K562 (cell line): ENCODE data around the gene DDHD1. TPM values are rescaled to one million over a fixed set of nuclear protein-coding genes. Genes with fewer than 3 reads are reported as not detected.

Experiments
- ATAC-seq: fragments of 200-7000 bp; cut with Tn5 transposase; 3 replicates; pipeline ENCODE4 v1.9.1; 2020; ENCODE audit warnings: moderate library complexity
- BruUV-seq: library from RNA; stranded (reverse); fragments of 400-500 nt; replicated peaks from 2 replicates; lab custom pipeline; 2021; lab: Mats Ljungman, UMichigan
- CTCF ChIA-PET: fragments of 300-600 bp; formaldehyde crosslinking; extraction: SDS; loops from one replicate; lab custom pipeline; 2021; ENCODE audit warnings: low intra/inter-chr PET ratio; lab: Yijun Ruan, JAX
- POLR2A ChIA-PET: fragments of 300-600, 350-650 bp; sonication (Branson Sonifier 250); formaldehyde crosslinking; extraction: SDS; loops from one replicate; lab custom pipeline; 2021; ENCODE audit warnings: antibody characterized with exemption, inconsistent platforms; lab: Yijun Ruan, JAX
- DNase-seq, 4 experiments: peaks; one replicate each; pipeline versions ENCODE4 v3.0.0 to v3.0.0-alpha.2; 2011 to 2018; ENCODE audit warnings: low spot score in 3 of 4, mixed read lengths in 3 of 4; ENCODE audit errors: extremely low read depth in 1 of 4
- FAIRE-seq: peaks from 2 replicates; lab custom pipeline; 2011; peaks lifted over from hg19 to GRCh38; lab: Jason Lieb, UNC
- H2AFZ ChIP-seq: 2 replicates; pipeline ENCODE4 v1.6.0; 2011; ENCODE audit warnings: low read depth, low read length, control low read depth, inconsistent platforms
- H3K27ac ChIP-seq: fragments of 200-600 bp; 3 replicates; pipeline ENCODE4 v1.8.0; 2011; ENCODE audit warnings: low read depth, mild to moderate bottlenecking, control low read depth, inconsistent platforms, low read length, moderate library complexity, mixed read lengths; ENCODE audit errors: extremely low read depth
- H3K27me3 ChIP-seq, 2 experiments: fragments of 300-600 bp in 1 of 2; 2 replicates in 1 of 2; 3 replicates in 1 of 2; pipeline versions ENCODE4 v1.6.0 to v1.8.0; 2011; ENCODE audit warnings: inconsistent platforms in 2 of 2, low read length in 2 of 2, mild to moderate bottlenecking in 1 of 2, mixed read lengths in 1 of 2, moderate library complexity in 1 of 2; ENCODE audit not compliant: control insufficient read depth in 2 of 2, insufficient read depth in 2 of 2
- H3K36me3 ChIP-seq: fragments of 300-600 bp; 3 replicates; pipeline ENCODE4 v1.8.0; 2011; ENCODE audit warnings: mild to moderate bottlenecking, low read length, inconsistent platforms; ENCODE audit not compliant: control insufficient read depth, insufficient read depth
- H3K4me1 ChIP-seq, 2 experiments: fragments of 200-600 bp in 1 of 2; replicated peaks in 1 of 2; 2 replicates in 1 of 2; 3 replicates in 1 of 2; pipeline versions ENCODE4 v1.5.1 to v1.8.0; 2011; ENCODE audit warnings: inconsistent platforms in 2 of 2, low read length in 2 of 2, mild to moderate bottlenecking in 1 of 2, mixed read lengths in 1 of 2, moderate library complexity in 1 of 2; ENCODE audit not compliant: control insufficient read depth in 2 of 2, insufficient read depth in 2 of 2
- H3K4me2 ChIP-seq: 2 replicates; pipeline ENCODE4 v1.6.1; 2011; ENCODE audit warnings: low read length, control low read depth, inconsistent platforms, mixed read lengths; ENCODE audit not compliant: insufficient read depth
- H3K4me3 ChIP-seq: fragments of 200-600 bp; sonication (generic), shearing (Covaris generic); 2 replicates; pipeline ENCODE4 v1.5.1; 2016; ENCODE audit warnings: control low read depth, inconsistent platforms
- H3K79me2 ChIP-seq: fragments of 200-600 bp; 3 replicates; pipeline ENCODE4 v1.8.0; 2011; ENCODE audit warnings: low read length, inconsistent platforms; ENCODE audit not compliant: control insufficient read depth, insufficient read depth
- H3K9ac ChIP-seq, 2 experiments: 2 replicates each; pipeline versions ENCODE4 v1.6.0 to v1.6.1; 2011; ENCODE audit warnings: low read depth in 2 of 2, low read length in 2 of 2, control low read depth in 1 of 2, inconsistent platforms in 1 of 2, mild to moderate bottlenecking in 1 of 2, mixed read lengths in 1 of 2; ENCODE audit not compliant: insufficient read depth in 1 of 2
- H3K9me1 ChIP-seq: one replicate; pipeline ENCODE4 v1.6.0; 2011; ENCODE audit warnings: inconsistent platforms, mild to moderate bottlenecking, low read length, moderate library complexity; ENCODE audit not compliant: control insufficient read depth, insufficient read depth
- H3K9me3 ChIP-seq: replicated peaks from 2 replicates; pipeline ENCODE4 v1.5.1; 2011; ENCODE audit warnings: low read depth, low read length, inconsistent platforms; ENCODE audit not compliant: control insufficient read depth, insufficient read depth
- H4K20me1 ChIP-seq: replicated peaks from 2 replicates; pipeline ENCODE4 v1.6.1; 2011; ENCODE audit warnings: low read length, inconsistent platforms, mixed read lengths; ENCODE audit not compliant: control insufficient read depth, insufficient read depth
- ARNT ChIP-seq, 2 experiments: fragments of 450-650 bp; IDR thresholded peaks; 2 replicates each; pipeline ENCODE4 v1.6.1; 2016; ENCODE audit warnings: mild to moderate bottlenecking in 1 of 2
- BDP1 ChIP-seq: IDR thresholded peaks from 3 replicates; pipeline ENCODE4 v1.6.1; 2011; ENCODE audit not compliant: insufficient read length, insufficient read depth
- CBX2 ChIP-seq: fragments of 200-600 bp; sonication (generic); IDR thresholded peaks from one replicate; pipeline ENCODE4 v1.6.1; 2012; ENCODE audit warnings: mild to moderate bottlenecking, low read length, inconsistent platforms; ENCODE audit not compliant: insufficient read depth, poor library complexity, severe bottlenecking
- CCAR2 ChIP-seq: fragments of 200-400 bp; formaldehyde crosslinking; IDR thresholded peaks from 2 replicates; pipeline ENCODE4 v1.6.1; 2017; ENCODE audit warnings: mild to moderate bottlenecking, low read depth, low read length
- ELK1 ChIP-seq: sonication (generic); formaldehyde crosslinking; IDR thresholded peaks from 2 replicates; pipeline ENCODE4 v1.8.1; 2022; ENCODE audit warnings: missing genetic modification reagents
- MNT ChIP-seq, 2 experiments: fragments of 450-650 bp; conservative IDR thresholded peaks; 2 replicates each; pipeline ENCODE4 v1.6.1; 2017; ENCODE audit warnings: mild to moderate bottlenecking in 2 of 2, moderate library complexity in 2 of 2
- SIX5 ChIP-seq, 2 experiments: IDR thresholded peaks; 2 replicates each; pipeline ENCODE4 v1.6.1; 2011; ENCODE audit warnings: low read length in 2 of 2, borderline replicate concordance in 1 of 2, low read depth in 1 of 2, mild to moderate bottlenecking in 1 of 2, moderate library complexity in 1 of 2; ENCODE audit not compliant: insufficient read depth in 1 of 2
- TAF9B ChIP-seq: fragments of 450-650 bp; IDR thresholded peaks from 2 replicates; pipeline ENCODE4 v1.6.1; 2018; ENCODE audit warnings: mild to moderate bottlenecking; ENCODE audit not compliant: partially characterized antibody
- ZBTB49 ChIP-seq: sonication (generic); formaldehyde crosslinking; IDR thresholded peaks from 2 replicates; pipeline ENCODE4 v1.8.0; 2022; ENCODE audit warnings: missing genetic modification reagents, mild to moderate bottlenecking, borderline replicate concordance
- ZNF217 ChIP-seq: sonication (generic); formaldehyde crosslinking; IDR thresholded peaks from 2 replicates; pipeline ENCODE4 v1.8.0; 2022; ENCODE audit warnings: mild to moderate bottlenecking, missing genetic modification reagents
- ZNF354B ChIP-seq: fragments of 250-450 bp; sonication (Bioruptor Pico); IDR thresholded peaks from 2 replicates; pipeline ENCODE4 v1.4.0; 2020
- ZNF707 ChIP-seq: fragments of 250-450 bp; sonication (Bioruptor Pico); conservative IDR thresholded peaks from 2 replicates; pipeline ENCODE4 v1.8.0; 2022; ENCODE audit warnings: inconsistent platforms, mild to moderate bottlenecking, moderate library complexity
- WGBS: fragments of 100-300 bp; shearing (Covaris generic); methylation state at CpG from one replicate; pipeline ENCODE4 v1.1.6; 2016; ENCODE audit warnings: low coverage, mixed read lengths; ENCODE audit not compliant: insufficient coverage; ENCODE audit errors: missing lambda C conversion rate; 5-methylcytosine and 5-hydroxymethylcytosine counted together
- in situ Hi-C: fragments of 300-500 bp; cut with MboI; formaldehyde crosslinking; loops from 4 replicates; pipeline ENCODE4 v1.15.0; 2018; ENCODE audit warnings: inconsistent platforms, mixed read lengths
- intact Hi-C: fragments of 100-400 bp; cut with micrococcal nuclease; formaldehyde crosslinking; loops from 2 replicates; pipeline ENCODE4 v1.14.2; 2022
- polyA plus RNA-seq, 8 experiments: library from polyadenylated mRNA; depleted of rRNA in 4 of 8; stranded (reverse) in 5 of 8; unstranded in 3 of 8; fragments of >200 nt; fragmentation: Nextera tagmentation in 2 of 8; fragmentation: Illumina TruSeq in 1 of 8; extraction: Ambion mirVana in 2 of 8; extraction: Trizol in 1 of 8; gene quantifications; 2 replicates each; pipeline versions ENCODE4 v1.2.1 to v1.2.3, GENCODE V29; 2011 to 2014; ENCODE audit warnings: inconsistent platforms in 1 of 8, missing spikeins in 1 of 8
- total RNA-seq, 7 experiments: library from RNA; depleted of rRNA in 6 of 7; stranded (reverse); fragments of >200 nt in 6 of 7; fragmentation: Illumina TruSeq in 2 of 7; extraction: Trizol in 2 of 7; gene quantifications; 2 replicates each; pipeline versions ENCODE4 v1.2.1 to v1.2.3, GENCODE V29; 2011 to 2021; ENCODE audit warnings: low replicate concordance in 1 of 7

Gene DDHD1
- total and polyA plus RNA-seq, 9 of the 15 experiments (the other 6 are each of a cell fraction or from before 2014, with no cell fraction given): 1.2 to 12.3 (median 5.0) TPM

- no peaks in the 10 kb centered on the region for H3K4me1 ChIP-seq
- H3K9ac ChIP-seq: no peak overlapping the region
- ATAC-seq: no peak
- no peak overlapping the region for H3K27ac ChIP-seq
- TF ChIP-seq ZNF707 (CRISPR knock-in tag) (no peak), CCAR2 (no peak), ZNF354B (no peak), MNT (conservative IDR thresholded peaks at IDR 0.05) (no peak)
- H3K4me3 ChIP-seq: no peak overlapping the region
- H4K20me1 ChIP-seq: no peaks in the 10 kb centered on the region
- H3K9me3 ChIP-seq: no peaks in the 10 kb centered on the region
- H2AFZ ChIP-seq: no peak overlapping the region
- no peaks in the 10 kb centered on the region for H3K9me1 ChIP-seq
- ChIA-PET POLR2A (no interaction called here), CTCF (no interaction called here)
- no peak for DNase-seq
- in situ Hi-C loops (no loop called here), intact Hi-C loops (no loop called here)
- no peaks in the 10 kb centered on the region for H3K27me3 ChIP-seq
- no peak overlapping the region for H3K4me2 ChIP-seq
- H3K36me3 ChIP-seq: no peaks in the 10 kb centered on the region
- no peak for FAIRE-seq
- BruUV-seq: no TSS peak
- no peaks in the 10 kb centered on the region for H3K79me2 ChIP-seq
Measured at GRCh38 chr14:52988139-52988538, 165.0 kb downstream of the DDHD1 start.

- H3K36me3 ChIP-seq: no peaks in the 10 kb centered on the region
- no peaks in the 10 kb centered on the region for H3K79me2 ChIP-seq
- ChIA-PET CTCF (no interaction called here), POLR2A (no interaction called here)
- no peak overlapping the region for H3K4me3 ChIP-seq
- H2AFZ ChIP-seq: no peak overlapping the region
- H3K4me2 ChIP-seq: no peak overlapping the region
- intact Hi-C loops: no loop called here
- FAIRE-seq (no peak), DNase-seq (no peak), ATAC-seq (no peak)
- H3K4me1 ChIP-seq: no peaks in the 10 kb centered on the region
- BruUV-seq: no TSS peak
- no peaks in the 10 kb centered on the region for H3K9me1 ChIP-seq
- no peaks in the 10 kb centered on the region for H3K27me3 ChIP-seq
- WGBS: 6% methylated on average over 2 of the region's 3 CpGs
- H3K9me3 ChIP-seq: no peaks in the 10 kb centered on the region
- H4K20me1 ChIP-seq: no peaks in the 10 kb centered on the region
- H3K9ac ChIP-seq: no peak overlapping the region
- in situ Hi-C loops: no loop called here
- no peak overlapping the region for H3K27ac ChIP-seq
- no peak for TF ChIP-seq BDP1
- no peak for TF ChIP-seq ZNF217 (CRISPR knock-in tag)
- TF ChIP-seq ARNT (IDR thresholded peaks at IDR 0.05): no peak
- no peak for TF ChIP-seq SIX5 (IDR thresholded peaks at IDR 0.05; ENCODE audit: borderline replicate concordance in 1 of 2, insufficient read depth in 1 of 2, low read depth in 1 of 2, low read length in 2 of 2)
- no peak for TF ChIP-seq TAF9B
- no peak for TF ChIP-seq CBX2
- TF ChIP-seq ZBTB49 (CRISPR knock-in tag): no peak
- TF ChIP-seq ELK1 (CRISPR knock-in tag): no peak
Measured at GRCh38 chr14:52987514-52987913, 165.6 kb downstream of the DDHD1 start.
